BE2C (cell line): ENCODE measurements around the gene SLC30A5. TPM values are rescaled to one million over a fixed set of nuclear protein-coding genes. Genes with fewer than 3 reads are reported as not detected.
"Not testable (repeated sequence)": the region's sequence is repeated elsewhere in the genome, so short reads cannot be mapped to it uniquely, and the experiment has no call there.

Source experiments
- DNase-seq: peaks from one replicate; pipeline ENCODE4 v3.0.0-alpha.2; 2020
- H3K27me3 ChIP-seq: fragments of 250-450 bp; sonication (Bioruptor Pico); 2 replicates; pipeline ENCODE4 v1.5.1; 2020; ENCODE audit warnings: mild to moderate bottlenecking
- H3K36me3 ChIP-seq: fragments of 250-450 bp; sonication (Bioruptor Pico); 2 replicates; pipeline ENCODE4 v1.5.1; 2020; ENCODE audit warnings: mild to moderate bottlenecking
- H3K4me1 ChIP-seq: fragments of 250-450 bp; sonication (Bioruptor Pico); 2 replicates; pipeline ENCODE4 v1.5.1; 2020
- H3K4me3 ChIP-seq: 2 replicates; pipeline ENCODE4 v1.5.1; 2011; ENCODE audit warnings: low read depth, low read length
- H3K9me3 ChIP-seq: fragments of 250-450 bp; sonication (Bioruptor Pico); 2 replicates; pipeline ENCODE4 v1.5.1; 2020
- polyA plus RNA-seq: library from polyadenylated mRNA; unstranded; fragments of >200 nt; gene quantifications from one replicate; pipeline ENCODE4 v1.2.1, GENCODE V29; 2012; ENCODE audit warnings: low read depth, missing spikeins; ENCODE audit not compliant: insufficient read length, insufficient read depth
- TF ChIP-seq, protein P1 (sequence below): IDR thresholded peaks from 2 replicates; pipeline ENCODE4 v1.5.1; 2012; ENCODE audit warnings: mild to moderate bottlenecking, low read depth, low read length

The SLC30A5 gene
- polyA plus RNA-seq, result 104 TPM

DNA sequence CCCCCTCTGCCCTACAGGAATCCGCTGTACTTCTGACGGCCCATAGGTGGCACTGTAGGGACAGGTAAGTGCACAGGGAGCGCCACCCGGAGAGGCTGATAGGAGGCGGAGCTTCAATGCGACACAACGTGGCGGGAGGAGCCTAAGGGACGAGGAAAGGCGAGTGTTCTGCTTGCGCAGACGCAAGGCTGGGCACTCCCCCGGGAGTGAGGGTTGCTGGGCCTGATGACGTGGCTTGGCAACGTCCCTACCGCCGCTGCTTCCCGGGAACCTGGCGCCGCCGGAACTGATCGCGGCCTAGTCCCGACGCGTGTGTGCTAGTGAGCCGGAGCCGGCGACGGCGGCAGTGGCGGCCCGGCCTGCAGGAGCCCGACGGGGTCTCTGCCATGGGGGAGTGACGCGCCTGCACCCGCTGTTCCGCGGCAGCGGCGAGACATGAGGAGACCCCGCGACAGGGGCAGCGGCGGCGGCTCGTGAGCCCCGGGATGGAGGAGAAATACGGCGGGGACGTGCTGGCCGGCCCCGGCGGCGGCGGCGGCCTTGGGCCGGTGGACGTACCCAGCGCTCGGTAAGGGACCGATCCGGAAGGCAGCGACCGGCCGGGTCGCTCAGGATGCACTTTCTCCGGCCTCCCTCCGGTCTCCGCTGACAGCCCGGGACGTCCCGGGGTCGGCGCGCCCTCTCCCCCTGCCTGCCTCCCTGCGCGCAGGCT lies at the start of gene SLC30A5:
Gene SLC30A5 (plus strand): TSS at position 244 of the 712 bp plus-strand sequence. CDS start 242 bp downstream, at position 486.
- Histone ChIP-seq H3K27me3 (no peaks in the 10 kb centered on the region), H3K36me3 (peaks cover 9% of the 10 kb centered on the region), H3K4me1 (peaks cover 8% of the 10 kb centered on the region), H3K4me3 (peak within 1 kb of the TSS; percentile 93), H3K9me3 (no peaks in the 10 kb centered on the region)
- DNase-seq, result peak; percentile 100
- TF ChIP-seq, protein P1, sequence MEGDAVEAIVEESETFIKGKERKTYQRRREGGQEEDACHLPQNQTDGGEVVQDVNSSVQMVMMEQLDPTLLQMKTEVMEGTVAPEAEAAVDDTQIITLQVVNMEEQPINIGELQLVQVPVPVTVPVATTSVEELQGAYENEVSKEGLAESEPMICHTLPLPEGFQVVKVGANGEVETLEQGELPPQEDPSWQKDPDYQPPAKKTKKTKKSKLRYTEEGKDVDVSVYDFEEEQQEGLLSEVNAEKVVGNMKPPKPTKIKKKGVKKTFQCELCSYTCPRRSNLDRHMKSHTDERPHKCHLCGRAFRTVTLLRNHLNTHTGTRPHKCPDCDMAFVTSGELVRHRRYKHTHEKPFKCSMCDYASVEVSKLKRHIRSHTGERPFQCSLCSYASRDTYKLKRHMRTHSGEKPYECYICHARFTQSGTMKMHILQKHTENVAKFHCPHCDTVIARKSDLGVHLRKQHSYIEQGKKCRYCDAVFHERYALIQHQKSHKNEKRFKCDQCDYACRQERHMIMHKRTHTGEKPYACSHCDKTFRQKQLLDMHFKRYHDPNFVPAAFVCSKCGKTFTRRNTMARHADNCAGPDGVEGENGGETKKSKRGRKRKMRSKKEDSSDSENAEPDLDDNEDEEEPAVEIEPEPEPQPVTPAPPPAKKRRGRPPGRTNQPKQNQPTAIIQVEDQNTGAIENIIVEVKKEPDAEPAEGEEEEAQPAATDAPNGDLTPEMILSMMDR, result peak; percentile 95

DNA sequence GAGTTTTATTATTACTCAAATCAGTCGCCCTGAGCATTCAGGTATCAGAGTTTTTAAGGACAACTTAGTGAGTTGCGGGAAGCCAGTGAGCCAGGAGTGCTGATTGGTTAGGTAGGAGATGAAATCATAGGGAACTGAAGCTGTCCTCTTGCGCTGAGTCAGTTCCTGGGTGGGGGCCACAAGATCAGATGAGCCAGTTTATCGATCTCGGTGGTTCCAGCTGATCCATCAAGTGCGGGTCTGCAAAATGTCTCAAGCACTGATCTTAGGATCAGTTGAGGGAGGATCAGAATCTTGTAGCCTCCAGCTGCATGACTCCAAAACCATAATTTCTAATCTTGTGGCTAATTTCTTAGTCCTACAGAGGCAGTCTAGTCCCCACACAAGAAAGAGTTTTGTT lies 48.6 kb upstream of the SLC30A5 start:
- H3K36me3 ChIP-seq, H3K4me3 ChIP-seq, DNase-seq, H3K9me3 ChIP-seq, H3K27me3 ChIP-seq: not testable (repeated sequence)
- H3K4me1 ChIP-seq, result peaks cover 16% of the 10 kb centered on the region

DNA sequence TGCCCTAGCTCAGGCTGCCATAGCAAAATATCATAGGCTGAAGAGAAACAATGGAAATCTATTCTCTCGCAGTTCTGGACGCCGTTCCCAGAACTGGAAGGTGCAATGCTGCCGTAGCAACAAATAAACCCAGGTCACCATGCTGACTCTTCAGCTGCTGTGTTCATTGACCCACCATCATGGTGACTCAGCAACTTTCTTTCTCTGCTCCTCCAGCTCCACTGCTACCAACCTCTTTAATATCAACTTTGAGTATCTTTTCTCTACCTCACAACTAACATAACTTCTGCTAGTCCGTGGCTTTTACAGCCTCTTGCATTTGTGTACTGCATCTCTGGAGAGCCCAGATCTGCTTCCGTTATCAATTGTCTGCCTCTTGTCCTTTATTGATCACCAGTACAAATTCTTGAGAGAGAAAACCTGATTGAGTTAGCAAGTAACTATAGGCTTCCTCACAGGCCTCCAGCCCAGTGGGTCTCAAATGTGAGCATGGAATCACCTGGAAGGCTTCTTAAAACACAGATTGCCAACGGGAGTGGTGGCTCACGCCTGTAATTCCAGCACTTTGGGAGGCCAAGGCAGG lies 47.3 kb upstream of the SLC30A5 start:
- DNase-seq, result no peak
- Histone ChIP-seq H3K9me3 (no peaks in the 10 kb centered on the region), H3K36me3 (no peaks in the 10 kb centered on the region), H3K27me3 (no peaks in the 10 kb centered on the region), H3K4me1 (peaks cover 14% of the 10 kb centered on the region), H3K4me3 (no peak overlapping the region)
- TF ChIP-seq, protein P1, result no peak

DNA sequence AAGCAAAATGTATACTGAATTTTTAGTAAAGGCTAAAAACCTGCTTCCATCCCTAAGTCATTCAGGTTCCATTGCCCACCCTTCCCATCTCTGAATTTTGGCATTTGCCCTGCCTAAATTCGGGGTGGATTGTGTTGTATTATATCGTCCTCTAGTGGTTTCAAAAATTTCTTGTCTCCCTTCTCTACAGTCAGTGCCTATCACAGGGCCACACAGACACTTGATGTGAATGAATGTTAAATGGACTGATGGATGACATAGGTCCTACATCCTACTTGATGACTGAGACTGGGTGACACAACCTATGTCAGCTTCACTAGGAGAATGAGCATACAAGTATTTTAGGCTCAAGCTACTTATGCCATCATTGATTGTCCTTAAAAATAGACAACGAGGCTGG lies 45.6 kb upstream of the SLC30A5 start:
- peak; percentile 45 for DNase-seq
- TF ChIP-seq, protein P1, result peak; percentile 96
- peaks cover 9% of the 10 kb centered on the region for H3K4me1 ChIP-seq
- H3K9me3 ChIP-seq, result no peaks in the 10 kb centered on the region
- no peaks in the 10 kb centered on the region for H3K27me3 ChIP-seq
- H3K36me3 ChIP-seq, result no peaks in the 10 kb centered on the region
- no peak overlapping the region for H3K4me3 ChIP-seq

DNA sequence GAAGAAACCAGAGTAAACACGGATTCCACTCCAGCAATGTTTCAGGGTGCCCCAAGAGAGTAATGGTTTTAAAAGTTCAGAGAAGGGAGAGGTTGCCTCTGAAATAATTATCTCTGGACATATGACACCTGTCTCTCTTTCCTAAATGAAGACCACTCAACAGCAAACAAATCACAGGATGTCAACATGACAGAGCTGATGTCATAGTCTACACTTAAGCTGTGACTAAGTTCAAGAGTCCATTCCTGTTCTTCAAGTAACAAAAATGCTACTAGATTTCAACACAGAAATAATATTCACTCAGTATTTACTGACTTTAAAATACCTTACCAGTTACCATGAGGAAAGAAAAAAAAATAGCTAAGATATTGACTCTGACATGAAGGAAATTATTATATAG lies 44.7 kb upstream of the SLC30A5 start:
- DNase-seq, result no peak
- TF ChIP-seq, protein P1, result no peak
- Histone ChIP-seq H3K9me3 (no peaks in the 10 kb centered on the region), H3K4me3 (no peak overlapping the region), H3K27me3 (no peaks in the 10 kb centered on the region), H3K4me1 (peaks cover 9% of the 10 kb centered on the region), H3K36me3 (no peaks in the 10 kb centered on the region)

DNA sequence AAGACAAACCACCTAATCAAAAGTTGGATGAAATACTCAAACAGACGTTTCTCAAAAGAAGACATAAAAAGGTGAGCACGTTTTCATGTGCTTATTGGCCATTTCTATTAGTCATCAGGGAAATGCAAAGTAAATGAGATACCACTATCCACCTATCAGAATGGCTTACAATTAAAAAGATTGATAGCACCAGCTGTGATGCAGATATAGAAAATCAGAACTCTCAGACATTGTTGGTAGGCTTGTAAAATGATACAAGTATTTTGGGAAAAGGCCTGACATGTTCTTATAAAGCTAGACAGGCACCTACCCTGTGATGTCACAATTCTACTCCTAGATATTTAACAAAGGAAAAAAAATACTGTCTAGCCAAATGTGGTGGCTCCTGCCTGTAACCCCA lies 44.0 kb upstream of the SLC30A5 start:
- Histone ChIP-seq H3K36me3 (no peaks in the 10 kb centered on the region), H3K9me3 (no peaks in the 10 kb centered on the region), H3K4me1 (peaks cover 9% of the 10 kb centered on the region), H3K27me3 (no peaks in the 10 kb centered on the region), H3K4me3 (no peak overlapping the region)
- DNase-seq, result no peak
- TF ChIP-seq, protein P1, result no peak
